ENCODE data around the gene NINJ2.

DNA sequence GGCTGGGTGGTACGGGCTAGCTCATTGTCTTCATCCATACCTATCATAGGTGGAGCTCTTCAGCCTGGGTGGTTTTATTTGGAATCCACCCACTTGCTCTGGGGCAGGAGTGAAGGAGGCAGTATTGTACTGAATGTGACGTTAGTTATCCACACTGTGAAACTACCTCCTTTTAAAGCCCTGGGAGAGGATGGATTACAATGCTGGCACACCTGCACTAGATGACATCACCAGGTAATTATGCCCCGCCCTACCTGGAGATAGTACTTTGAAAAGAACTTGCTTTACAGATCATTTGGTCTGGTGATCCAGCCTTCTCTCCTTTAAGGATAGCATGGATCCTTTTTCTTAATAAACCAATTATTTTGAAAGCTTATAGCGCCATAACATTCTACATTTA lies 125.5 kb downstream of the NINJ2 start:
- TF ChIP-seq POLR2A (IDR thresholded peaks at IDR 0.05) (no peak), POLR2AphosphoS5 (IDR thresholded peaks at IDR 0.05) (no peak), CTCF (IDR thresholded peaks at IDR 0.05 in 8 of 11, conservative IDR thresholded peaks at IDR 0.05 in 3 of 11) (no peak)
